K562 (cell line): ENCODE results near the gene SLC9A3. TPM values are rescaled to one million over a fixed set of nuclear protein-coding genes. Genes with fewer than 3 reads are reported as not detected.

Experiments used
- ATAC-seq: fragments of 200-7000 bp; cut with Tn5 transposase; 3 replicates; pipeline ENCODE4 v1.9.1; 2020; ENCODE audit warnings: moderate library complexity
- BruUV-seq: library from RNA; stranded (reverse); fragments of 400-500 nt; replicated peaks from 2 replicates; lab custom pipeline; 2021; lab: Mats Ljungman, UMichigan
- CTCF ChIA-PET: fragments of 300-600 bp; formaldehyde crosslinking; extraction: SDS; loops from one replicate; lab custom pipeline; 2021; ENCODE audit warnings: low intra/inter-chr PET ratio; lab: Yijun Ruan, JAX
- POLR2A ChIA-PET: fragments of 300-600, 350-650 bp; sonication (Branson Sonifier 250); formaldehyde crosslinking; extraction: SDS; loops from one replicate; lab custom pipeline; 2021; ENCODE audit warnings: antibody characterized with exemption, inconsistent platforms; lab: Yijun Ruan, JAX
- DNase-seq, 4 experiments: peaks; one replicate each; pipeline versions ENCODE4 v3.0.0 to v3.0.0-alpha.2; 2011 to 2018; ENCODE audit warnings: low spot score in 3 of 4, mixed read lengths in 3 of 4; ENCODE audit errors: extremely low read depth in 1 of 4
- FAIRE-seq: peaks from 2 replicates; lab custom pipeline; 2011; peaks lifted over from hg19 to GRCh38; lab: Jason Lieb, UNC
- H2AFZ ChIP-seq: 2 replicates; pipeline ENCODE4 v1.6.0; 2011; ENCODE audit warnings: low read depth, low read length, control low read depth, inconsistent platforms
- H3K27ac ChIP-seq: fragments of 200-600 bp; 3 replicates; pipeline ENCODE4 v1.8.0; 2011; ENCODE audit warnings: low read depth, mild to moderate bottlenecking, control low read depth, inconsistent platforms, low read length, moderate library complexity, mixed read lengths; ENCODE audit errors: extremely low read depth
- H3K27me3 ChIP-seq, 2 experiments: fragments of 300-600 bp in 1 of 2; 2 replicates in 1 of 2; 3 replicates in 1 of 2; pipeline versions ENCODE4 v1.6.0 to v1.8.0; 2011; ENCODE audit warnings: inconsistent platforms in 2 of 2, low read length in 2 of 2, mild to moderate bottlenecking in 1 of 2, mixed read lengths in 1 of 2, moderate library complexity in 1 of 2; ENCODE audit not compliant: control insufficient read depth in 2 of 2, insufficient read depth in 2 of 2
- H3K36me3 ChIP-seq: fragments of 300-600 bp; 3 replicates; pipeline ENCODE4 v1.8.0; 2011; ENCODE audit warnings: mild to moderate bottlenecking, low read length, inconsistent platforms; ENCODE audit not compliant: control insufficient read depth, insufficient read depth
- H3K4me1 ChIP-seq, 2 experiments: fragments of 200-600 bp in 1 of 2; replicated peaks in 1 of 2; 2 replicates in 1 of 2; 3 replicates in 1 of 2; pipeline versions ENCODE4 v1.5.1 to v1.8.0; 2011; ENCODE audit warnings: inconsistent platforms in 2 of 2, low read length in 2 of 2, mild to moderate bottlenecking in 1 of 2, mixed read lengths in 1 of 2, moderate library complexity in 1 of 2; ENCODE audit not compliant: control insufficient read depth in 2 of 2, insufficient read depth in 2 of 2
- H3K4me2 ChIP-seq: 2 replicates; pipeline ENCODE4 v1.6.1; 2011; ENCODE audit warnings: low read length, control low read depth, inconsistent platforms, mixed read lengths; ENCODE audit not compliant: insufficient read depth
- H3K4me3 ChIP-seq: fragments of 200-600 bp; sonication (generic), shearing (Covaris generic); 2 replicates; pipeline ENCODE4 v1.5.1; 2016; ENCODE audit warnings: control low read depth, inconsistent platforms
- H3K79me2 ChIP-seq: fragments of 200-600 bp; 3 replicates; pipeline ENCODE4 v1.8.0; 2011; ENCODE audit warnings: low read length, inconsistent platforms; ENCODE audit not compliant: control insufficient read depth, insufficient read depth
- H3K9ac ChIP-seq, 2 experiments: 2 replicates each; pipeline versions ENCODE4 v1.6.0 to v1.6.1; 2011; ENCODE audit warnings: low read depth in 2 of 2, low read length in 2 of 2, control low read depth in 1 of 2, inconsistent platforms in 1 of 2, mild to moderate bottlenecking in 1 of 2, mixed read lengths in 1 of 2; ENCODE audit not compliant: insufficient read depth in 1 of 2
- H3K9me1 ChIP-seq: one replicate; pipeline ENCODE4 v1.6.0; 2011; ENCODE audit warnings: inconsistent platforms, mild to moderate bottlenecking, low read length, moderate library complexity; ENCODE audit not compliant: control insufficient read depth, insufficient read depth
- H3K9me3 ChIP-seq: replicated peaks from 2 replicates; pipeline ENCODE4 v1.5.1; 2011; ENCODE audit warnings: low read depth, low read length, inconsistent platforms; ENCODE audit not compliant: control insufficient read depth, insufficient read depth
- H4K20me1 ChIP-seq: replicated peaks from 2 replicates; pipeline ENCODE4 v1.6.1; 2011; ENCODE audit warnings: low read length, inconsistent platforms, mixed read lengths; ENCODE audit not compliant: control insufficient read depth, insufficient read depth
- PRPF4 ChIP-seq: fragments of 200-400 bp; formaldehyde crosslinking; IDR thresholded peaks from one replicate; pipeline ENCODE4 v1.6.1; 2017; ENCODE audit warnings: low read length, low read depth, mild to moderate bottlenecking; ENCODE audit not compliant: insufficient read depth, poor library complexity, severe bottlenecking
- ZNF445 ChIP-seq: fragments of 250-450 bp; sonication (Bioruptor Pico); IDR thresholded peaks from 2 replicates; pipeline ENCODE4 v1.4.0; 2020; ENCODE audit warnings: low read depth, mild to moderate bottlenecking, moderate library complexity
- WGBS: fragments of 100-300 bp; shearing (Covaris generic); methylation state at CpG from one replicate; pipeline ENCODE4 v1.1.6; 2016; ENCODE audit warnings: low coverage, mixed read lengths; ENCODE audit not compliant: insufficient coverage; ENCODE audit errors: missing lambda C conversion rate; 5-methylcytosine and 5-hydroxymethylcytosine counted together
- in situ Hi-C: fragments of 300-500 bp; cut with MboI; formaldehyde crosslinking; loops from 4 replicates; pipeline ENCODE4 v1.15.0; 2018; ENCODE audit warnings: inconsistent platforms, mixed read lengths
- intact Hi-C: fragments of 100-400 bp; cut with micrococcal nuclease; formaldehyde crosslinking; loops from 2 replicates; pipeline ENCODE4 v1.14.2; 2022
- polyA plus RNA-seq, 8 experiments: library from polyadenylated mRNA; depleted of rRNA in 4 of 8; stranded (reverse) in 5 of 8; unstranded in 3 of 8; fragments of >200 nt; fragmentation: Nextera tagmentation in 2 of 8; fragmentation: Illumina TruSeq in 1 of 8; extraction: Ambion mirVana in 2 of 8; extraction: Trizol in 1 of 8; gene quantifications; 2 replicates each; pipeline versions ENCODE4 v1.2.1 to v1.2.3, GENCODE V29; 2011 to 2014; ENCODE audit warnings: inconsistent platforms in 1 of 8, missing spikeins in 1 of 8
- total RNA-seq, 7 experiments: library from RNA; depleted of rRNA in 6 of 7; stranded (reverse); fragments of >200 nt in 6 of 7; fragmentation: Illumina TruSeq in 2 of 7; extraction: Trizol in 2 of 7; gene quantifications; 2 replicates each; pipeline versions ENCODE4 v1.2.1 to v1.2.3, GENCODE V29; 2011 to 2021; ENCODE audit warnings: low replicate concordance in 1 of 7
- TF ChIP-seq, protein P1 (sequence below), 3 experiments: fragments of 200-800 bp in 1 of 3; sonication (Bioruptor generic) in 1 of 3; sonication (generic) in 1 of 3; formaldehyde crosslinking in 1 of 3; IDR thresholded peaks; 2 replicates each; pipeline versions ENCODE4 v1.6.1 to v1.8.0; 2016 to 2022; ENCODE audit warnings: mild to moderate bottlenecking in 2 of 3, missing compliant biosample characterization in 2 of 3, missing genetic modification characterization in 2 of 3, missing genetic modification reagents in 1 of 3

The SLC9A3 gene
- total and polyA plus RNA-seq, 9 of the 15 experiments (the other 6 are each of a cell fraction or from before 2014, with no cell fraction given): 1.5 to 5.8 (median 3.7) TPM; not detected in 2

DNA sequence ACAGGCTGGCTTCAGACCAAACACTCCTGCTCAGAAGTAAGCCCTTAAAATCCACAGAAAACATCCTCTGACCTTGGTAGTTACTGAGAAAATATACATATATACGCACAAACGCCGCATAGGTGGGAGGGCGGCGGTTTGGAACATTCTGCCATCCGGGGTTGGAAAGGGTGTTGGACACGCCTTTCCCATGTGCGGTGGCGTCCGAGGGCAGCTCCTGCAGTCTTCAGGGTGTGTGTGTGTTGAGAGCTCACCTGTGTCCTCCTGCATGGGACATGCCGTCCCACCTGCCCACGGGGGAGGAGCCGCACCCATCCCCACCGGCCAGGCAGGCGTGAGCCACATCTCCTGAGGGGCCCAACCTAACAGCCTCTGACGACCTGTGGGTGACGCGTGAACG is 28.2 kb downstream of the SLC9A3 start:
- H3K9me3 ChIP-seq: no peaks in the 10 kb centered on the region
- ChIA-PET CTCF (no interaction called here), POLR2A (interaction anchor here (0.6 kb wide), 1 partner anchor 73 kb away, joined by 3 read pairs; no protein-coding TSS in a partner anchor)
- TF ChIP-seq ZNF445 (CRISPR knock-in tag): no peak
- no peak for TF ChIP-seq PRPF4
- TF ChIP-seq, protein P1, sequence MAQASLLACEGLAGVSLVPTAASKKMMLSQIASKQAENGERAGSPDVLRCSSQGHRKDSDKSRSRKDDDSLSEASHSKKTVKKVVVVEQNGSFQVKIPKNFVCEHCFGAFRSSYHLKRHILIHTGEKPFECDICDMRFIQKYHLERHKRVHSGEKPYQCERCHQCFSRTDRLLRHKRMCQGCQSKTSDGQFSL (CRISPR knock-in tag; IDR thresholded peaks at IDR 0.05): no peak
- TF ChIP-seq, protein P1 (tag; IDR thresholded peaks at IDR 0.05): no peak
- H3K4me1 ChIP-seq: peaks cover 0 to 56% of the 10 kb centered on the region in 2 experiments; a peak in 3 of 5 replicates
- DNase-seq (no peak), FAIRE-seq (no peak), ATAC-seq (no peak)
- no TSS peak for BruUV-seq
- no peaks in the 10 kb centered on the region for H3K36me3 ChIP-seq
- intact Hi-C loops (no loop called here), in situ Hi-C loops (no loop called here)
- H3K4me3 ChIP-seq: no peak overlapping the region
- H3K9me1 ChIP-seq: peaks cover 3% of the 10 kb centered on the region
- H3K9ac ChIP-seq: no peak overlapping the region
- no peak overlapping the region for H3K27ac ChIP-seq
- peaks cover 20% of the 10 kb centered on the region for H4K20me1 ChIP-seq
- H2AFZ ChIP-seq: no peak overlapping the region
- H3K4me2 ChIP-seq: no peak overlapping the region
- WGBS: 18% methylated on average over 19 of the region's 19 CpGs
- H3K27me3 ChIP-seq: peaks cover 70 to 87% of the 10 kb centered on the region in 2 experiments
- no peaks in the 10 kb centered on the region for H3K79me2 ChIP-seq
